Osteocyte (in vitro differentiated cells): ENCODE data around the gene ATP8A2. TPM values are rescaled to one million over a fixed set of nuclear protein-coding genes. Genes with fewer than 3 reads are reported as not detected.

Experiments used
- DNase-seq: peaks from one replicate; pipeline ENCODE4 v3.0.0; 2021; ENCODE audit warnings: mixed read lengths; ENCODE audit not compliant: unreplicated experiment; ENCODE audit errors: extremely low spot score
- H3K27ac Mint-ChIP-seq: one replicate; pipeline ENCODE4 v1.8.0; 2021; ENCODE audit warnings: mild to moderate bottlenecking, mixed read lengths; ENCODE audit not compliant: unreplicated experiment
- H3K27me3 Mint-ChIP-seq: one replicate; pipeline ENCODE4 v1.8.0; 2021; ENCODE audit warnings: mixed read lengths; ENCODE audit not compliant: unreplicated experiment
- H3K36me3 Mint-ChIP-seq: one replicate; pipeline ENCODE4 v1.8.0; 2021; ENCODE audit warnings: mixed read lengths; ENCODE audit not compliant: unreplicated experiment
- H3K4me1 Mint-ChIP-seq: one replicate; pipeline ENCODE4 v1.8.0; 2021; ENCODE audit warnings: mixed read lengths; ENCODE audit not compliant: unreplicated experiment
- H3K4me3 Mint-ChIP-seq: one replicate; pipeline ENCODE4 v1.8.0; 2021; ENCODE audit warnings: mild to moderate bottlenecking, moderate library complexity, mixed read lengths; ENCODE audit not compliant: unreplicated experiment
- H3K9me3 Mint-ChIP-seq: one replicate; pipeline ENCODE4 v1.8.0; 2021; ENCODE audit warnings: mixed read lengths; ENCODE audit not compliant: unreplicated experiment
- CTCF ChIP-seq: fragments of 200-600 bp; sonication (generic); IDR thresholded peaks from 2 replicates; pipeline ENCODE4 v1.5.0; 2021; ENCODE audit warnings: antibody characterized with exemption, mild to moderate bottlenecking, moderate library complexity
- total RNA-seq: library from RNA; stranded (reverse); gene quantifications from 2 replicates; pipeline ENCODE4 v1.2.1, GENCODE V29; 2021

Gene ATP8A2
- total RNA-seq, 1 donor from 2014 or later = 1.1 TPM

- DNase-seq = no peak
- Mint-ChIP-seq H3K36me3 (peaks cover 6% of the 10 kb centered on the region), H3K4me1 (peaks cover 2% of the 10 kb centered on the region), H3K27me3 (peaks cover 11% of the 10 kb centered on the region), H3K27ac (no peak overlapping the region), H3K9me3 (no peaks in the 10 kb centered on the region), H3K4me3 (no peak overlapping the region)
- no peak for TF ChIP-seq CTCF
These were observed 26.2 kb upstream of the ATP8A2 start for GRCh38 chr13:25345576-25345975.

- H3K36me3 Mint-ChIP-seq = peaks cover 6% of the 10 kb centered on the region
- no peak overlapping the region for H3K27ac Mint-ChIP-seq
- TF ChIP-seq CTCF = no peak
- H3K4me1 Mint-ChIP-seq = peaks cover 2% of the 10 kb centered on the region
- no peak for DNase-seq
- H3K27me3 Mint-ChIP-seq = peaks cover 20% of the 10 kb centered on the region
- H3K4me3 Mint-ChIP-seq = no peak overlapping the region
- H3K9me3 Mint-ChIP-seq = no peaks in the 10 kb centered on the region
These were observed 24.6 kb upstream of the ATP8A2 start for GRCh38 chr13:25347151-25347550.

- Mint-ChIP-seq H3K4me3 (no peak overlapping the region), H3K27me3 (peaks cover 48% of the 10 kb centered on the region), H3K27ac (no peak overlapping the region), H3K36me3 (no peaks in the 10 kb centered on the region), H3K4me1 (peaks cover 2% of the 10 kb centered on the region), H3K9me3 (no peaks in the 10 kb centered on the region)
- no peak for DNase-seq
- TF ChIP-seq CTCF = no peak
These were observed 20.4 kb upstream of the ATP8A2 start for GRCh38 chr13:25351404-25351803.

GRCh38 chr13:25352230-25352629 is 19.5 kb upstream of the ATP8A2 start:
- Mint-ChIP-seq H3K4me3 (no peak overlapping the region), H3K4me1 (no peaks in the 10 kb centered on the region), H3K27ac (no peak overlapping the region), H3K36me3 (no peaks in the 10 kb centered on the region), H3K27me3 (peaks cover 51% of the 10 kb centered on the region), H3K9me3 (no peaks in the 10 kb centered on the region)
- no peak for TF ChIP-seq CTCF
- DNase-seq = no peak

GRCh38 chr13:25352806-25353205 is 19.0 kb upstream of the ATP8A2 start:
- Mint-ChIP-seq H3K4me1 (no peaks in the 10 kb centered on the region), H3K27ac (no peak overlapping the region), H3K27me3 (peaks cover 54% of the 10 kb centered on the region), H3K36me3 (no peaks in the 10 kb centered on the region), H3K9me3 (no peaks in the 10 kb centered on the region), H3K4me3 (no peak overlapping the region)
- TF ChIP-seq CTCF = no peak
- no peak for DNase-seq
